ENCODE measurements around the gene DDX41.
A peak's percentile ranks its signal among the peaks of the same experiment; 100 is the strongest.

Gene DDX41

DNA sequence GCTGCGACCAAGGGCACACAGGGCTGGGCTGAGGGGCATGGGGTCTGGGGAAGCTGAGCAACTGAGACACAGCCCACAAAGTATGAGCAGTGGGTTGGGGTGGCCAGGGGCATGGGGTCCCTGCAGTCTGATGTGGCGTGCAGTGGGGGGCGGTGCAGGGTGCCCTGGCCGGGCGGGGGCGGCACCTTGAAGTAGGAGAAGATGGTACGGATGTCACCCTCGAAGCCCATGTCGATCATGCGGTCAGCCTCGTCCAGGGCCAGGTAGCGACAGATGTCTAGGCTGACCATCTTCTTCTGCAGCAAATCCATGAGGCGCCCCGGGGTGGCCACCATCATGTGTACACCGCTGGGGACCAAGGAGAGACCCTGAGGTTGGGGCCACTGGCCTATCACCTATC is 3.3 kb downstream of the DDX41 start:
- no peak for DNase-seq (ENCODE audit: low read depth in 2 of 2)

DNA sequence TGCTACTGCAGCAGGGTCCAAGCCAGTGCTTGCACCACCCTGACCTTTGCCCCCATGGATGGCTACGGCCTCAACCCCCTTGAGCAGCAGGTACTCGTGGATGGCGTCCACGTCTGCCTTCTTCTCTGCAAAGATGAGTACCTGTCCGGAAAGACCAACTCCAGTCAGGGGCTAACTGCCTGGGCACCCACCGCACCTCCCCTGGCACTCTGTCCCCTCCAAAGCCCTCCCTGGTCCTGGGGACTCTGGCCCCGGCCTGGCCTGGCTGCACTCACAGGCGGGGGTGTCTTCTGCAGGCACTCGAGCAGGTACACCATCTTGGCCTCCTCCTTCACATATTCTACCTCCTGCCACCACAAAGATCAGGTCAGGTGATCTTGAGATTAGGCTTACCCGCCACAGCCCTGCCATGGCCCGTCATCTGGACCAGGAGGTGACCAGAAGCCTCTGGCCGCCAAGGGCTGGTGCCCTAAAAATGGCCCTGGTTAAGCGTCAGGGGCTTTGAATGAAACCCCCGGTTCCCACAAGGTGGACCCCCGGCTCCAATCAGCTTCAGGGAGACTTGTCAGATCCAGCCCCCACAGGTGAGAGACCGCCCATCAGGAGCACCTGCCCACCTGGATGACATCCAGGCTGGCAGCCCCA is 3.9 kb downstream of the DDX41 start:
- DNase-seq (ENCODE audit: low read depth in 2 of 2) = no peak

DNA sequence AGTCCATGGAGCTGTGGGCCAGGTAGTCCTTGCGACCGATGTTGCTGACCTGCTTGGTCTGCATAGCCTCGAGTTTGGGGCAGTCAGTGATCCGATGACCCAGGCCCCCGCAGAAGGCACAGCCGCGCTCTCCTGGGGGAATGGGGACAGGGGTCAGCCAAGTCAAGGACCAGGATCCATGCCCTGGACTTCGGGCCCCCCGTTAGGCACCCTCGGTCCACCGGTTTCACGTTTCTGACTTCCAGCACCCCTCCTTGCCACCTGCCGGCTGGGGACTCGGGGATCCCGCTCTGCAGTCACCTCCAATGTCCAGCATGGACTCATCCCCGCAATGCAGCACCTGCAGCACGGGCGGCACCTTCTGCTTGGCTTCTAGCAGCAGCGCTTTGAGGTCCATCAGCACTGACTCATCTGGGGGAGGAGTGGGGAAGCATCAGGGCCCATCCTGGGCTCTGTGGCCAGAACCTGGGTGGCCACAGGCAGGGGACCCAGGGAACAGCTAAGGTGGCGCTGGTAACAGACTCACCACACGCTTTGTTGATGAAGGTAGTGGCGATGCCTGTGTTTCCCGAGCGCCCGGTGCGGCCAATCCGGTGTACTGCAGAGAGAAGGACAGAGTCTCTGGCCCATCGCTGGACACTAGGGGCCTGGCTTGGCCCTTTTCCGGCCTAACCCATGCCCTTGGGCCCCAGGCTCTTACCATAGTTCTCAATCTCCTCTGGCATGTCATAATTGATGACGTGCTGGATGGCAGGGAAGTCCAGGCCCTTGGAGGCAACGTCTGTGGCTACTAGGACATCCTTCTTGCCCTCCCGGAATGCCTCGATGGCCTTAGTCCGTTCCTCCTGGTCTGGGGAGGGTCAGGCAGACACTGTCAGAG is 4.7 kb downstream of the DDX41 start:
- no peak for DNase-seq (ENCODE audit: low read depth in 2 of 2)

DNA sequence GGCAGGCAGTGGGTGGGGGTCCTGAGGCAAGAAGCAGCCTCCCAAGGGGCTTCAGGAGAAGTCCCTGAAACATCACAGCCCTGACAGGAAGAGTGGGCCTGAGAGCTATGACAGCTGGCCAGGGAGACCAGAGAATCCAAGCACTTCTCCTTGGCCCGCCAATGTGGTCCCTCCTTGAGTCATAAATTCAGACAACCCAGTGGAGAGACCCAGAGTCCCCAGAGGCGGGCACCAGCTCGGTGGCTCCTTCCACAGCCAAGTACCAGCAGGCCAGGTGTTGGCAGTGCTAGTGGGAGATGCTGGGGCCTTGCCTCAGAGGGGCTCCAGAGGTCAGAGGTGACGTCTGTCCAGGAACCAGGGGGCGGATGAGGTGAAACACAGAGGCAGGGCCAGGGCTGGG is 5.6 kb downstream of the DDX41 start:
- no peak for DNase-seq (ENCODE audit: low read depth in 2 of 2)

DNA sequence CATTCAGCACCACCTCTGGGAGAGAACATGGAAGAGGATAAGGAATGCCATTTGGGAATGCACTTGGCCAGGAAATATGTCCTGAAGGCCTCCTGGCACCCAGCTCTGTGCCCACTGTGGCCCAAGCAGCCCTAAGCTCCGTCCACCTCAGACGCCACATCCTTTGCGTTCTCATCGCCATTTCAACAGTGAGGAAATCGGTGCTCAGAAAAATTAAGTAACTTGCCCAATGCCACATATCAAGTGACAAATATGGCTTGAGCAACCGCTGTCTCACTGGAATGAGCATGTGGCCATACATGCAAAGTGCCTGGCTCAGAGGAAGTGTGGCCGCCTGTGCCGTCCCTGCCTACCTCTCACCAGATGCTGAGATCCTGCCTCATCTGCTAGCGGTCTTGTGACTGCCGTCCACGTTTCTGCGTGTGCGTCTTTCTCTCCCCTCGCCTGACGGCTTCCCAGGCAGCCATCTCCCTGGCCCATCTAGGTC is 6.2 kb downstream of the DDX41 start:
- no peak for DNase-seq (ENCODE audit: low read depth in 2 of 2)

DNA sequence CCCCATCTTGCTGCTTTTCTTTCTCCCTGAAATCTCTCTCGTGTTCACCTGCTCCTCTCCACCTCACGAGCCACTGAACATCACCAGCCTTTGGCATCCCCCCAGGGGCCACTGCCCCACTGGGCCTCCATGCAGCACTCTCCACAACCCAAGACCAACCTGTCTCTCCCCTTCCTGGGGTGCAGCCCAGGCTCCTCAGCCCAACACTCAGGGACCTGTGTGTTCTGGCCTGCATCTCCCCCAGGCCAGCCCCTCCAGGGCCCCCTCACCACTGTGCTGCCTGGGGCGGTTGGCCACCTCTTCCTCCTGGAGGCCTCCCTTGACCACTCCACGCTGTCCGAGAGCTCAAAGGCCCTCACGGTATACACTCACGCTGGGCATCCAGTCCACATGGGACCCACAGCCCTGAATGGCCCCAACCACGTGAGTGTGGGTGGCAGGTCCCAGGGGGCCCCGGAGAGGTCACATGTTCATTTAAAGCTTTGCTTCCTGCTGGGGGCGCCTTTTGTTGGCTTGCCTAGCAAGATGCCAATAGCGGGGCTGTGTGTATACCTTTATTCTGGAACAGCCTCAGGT is 6.7 kb downstream of the DDX41 start:
- no peak for DNase-seq (ENCODE audit: low read depth in 2 of 2)

DNA sequence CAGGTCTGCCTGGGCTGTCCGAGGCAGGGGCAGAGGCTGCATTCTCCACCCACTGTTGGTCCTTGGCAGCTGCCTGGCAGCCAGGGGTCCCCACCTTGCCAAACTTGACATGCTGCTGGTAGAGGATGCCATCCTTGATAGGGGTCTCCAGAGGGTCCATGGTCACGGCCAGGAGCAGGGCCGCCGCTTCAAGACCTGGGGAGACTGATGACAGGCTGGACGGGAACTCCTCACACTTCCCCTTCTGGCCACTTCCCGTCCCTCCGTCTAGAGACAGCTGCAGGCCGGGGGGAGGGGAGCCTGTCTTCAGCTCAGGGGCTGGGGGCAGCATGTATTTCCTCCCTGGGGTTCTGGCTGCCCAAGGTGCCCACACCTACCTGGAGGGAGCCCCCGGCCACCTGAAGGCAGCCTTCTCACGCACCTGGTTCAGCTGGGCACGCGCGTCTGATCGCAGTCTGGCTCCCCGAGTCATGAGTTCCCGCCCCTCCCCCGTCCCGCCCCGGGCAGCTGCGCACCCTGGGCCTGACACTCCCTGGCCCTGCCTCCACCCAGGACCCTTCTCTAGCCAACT is 7.3 kb downstream of the DDX41 start, which contains the start of gene DOK3:
TSS of gene DOK3 (minus strand) at position 446 of the 571 bp plus-strand sequence. CDS start at position 160, 286 bp downstream.
- no peak for DNase-seq (ENCODE audit: low read depth in 2 of 2)

DNA sequence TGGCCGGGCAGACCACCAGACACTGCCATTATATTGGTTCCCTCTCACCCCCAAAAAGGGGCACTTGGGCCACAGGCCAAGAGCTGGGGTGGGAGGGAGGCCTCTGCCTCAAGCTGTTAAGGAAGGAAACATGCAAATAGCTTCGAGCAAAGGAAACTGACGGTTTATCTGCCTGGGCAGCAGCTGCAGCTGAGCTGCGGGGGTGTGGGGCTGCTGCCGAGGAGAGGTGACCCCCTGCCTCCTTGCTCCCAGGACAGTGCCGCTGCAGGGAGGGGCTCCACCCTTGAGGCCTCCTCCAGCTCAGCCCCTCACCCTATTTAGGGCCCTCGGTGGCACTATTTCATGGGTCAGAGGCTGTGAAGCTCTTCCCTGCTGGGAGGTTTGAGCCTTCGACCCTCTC is 7.9 kb downstream of the DDX41 start:
- no peak for DNase-seq (ENCODE audit: low read depth in 2 of 2)

DNA sequence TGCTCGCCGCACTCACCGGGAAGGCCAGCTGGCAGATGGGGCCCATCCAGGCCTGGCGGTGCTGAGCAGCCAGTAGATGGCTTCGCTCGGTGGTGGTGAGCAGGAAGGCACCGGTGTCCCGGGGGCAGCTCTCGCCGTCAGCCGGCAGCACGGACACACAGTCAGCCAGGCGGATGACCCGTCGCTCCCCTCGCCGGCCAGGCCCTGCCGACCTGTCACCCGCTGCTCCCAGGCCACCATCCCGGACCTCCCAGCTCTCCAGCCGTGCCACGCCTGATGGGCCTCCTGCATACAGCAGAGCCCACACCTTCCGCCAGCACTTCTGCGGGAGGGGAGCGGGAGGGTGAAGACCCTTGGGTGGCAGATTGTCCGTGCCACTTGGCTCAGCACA is 8.5 kb downstream of the DDX41 start:
- DNase-seq (ENCODE audit: low read depth in 2 of 2) = no peak

DNA sequence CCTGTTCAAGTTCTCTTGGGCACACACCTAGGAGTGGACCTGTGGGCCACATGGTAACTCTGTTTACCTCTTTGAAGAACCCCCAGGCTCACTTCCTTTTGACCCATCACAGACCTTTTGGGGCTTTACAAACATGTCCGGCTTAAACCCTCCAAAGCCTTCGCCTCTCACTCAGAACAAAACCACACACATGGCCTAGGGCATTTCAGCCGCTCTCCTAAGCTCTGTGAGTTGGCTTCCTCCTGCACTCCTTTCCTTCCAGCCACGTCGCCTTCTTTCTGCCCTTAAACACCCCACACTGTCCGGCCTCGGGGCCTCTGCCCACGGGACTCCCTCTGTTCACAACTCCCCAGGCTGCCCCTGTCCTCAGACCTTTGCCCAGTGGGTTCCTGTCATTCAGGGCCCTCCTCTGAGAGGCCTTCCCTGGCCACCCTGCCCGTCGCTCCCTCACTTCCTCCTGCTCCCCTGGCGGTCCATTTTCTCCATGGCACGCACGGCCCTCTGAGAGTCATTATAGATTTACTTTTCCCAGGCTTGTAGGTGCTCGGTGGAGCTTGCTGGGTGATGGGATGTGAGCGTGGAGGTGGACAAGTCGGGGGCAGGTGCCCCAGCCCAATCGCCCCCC is 9.1 kb downstream of the DDX41 start:
- no peak for DNase-seq (ENCODE audit: low read depth in 2 of 2)

DNA sequence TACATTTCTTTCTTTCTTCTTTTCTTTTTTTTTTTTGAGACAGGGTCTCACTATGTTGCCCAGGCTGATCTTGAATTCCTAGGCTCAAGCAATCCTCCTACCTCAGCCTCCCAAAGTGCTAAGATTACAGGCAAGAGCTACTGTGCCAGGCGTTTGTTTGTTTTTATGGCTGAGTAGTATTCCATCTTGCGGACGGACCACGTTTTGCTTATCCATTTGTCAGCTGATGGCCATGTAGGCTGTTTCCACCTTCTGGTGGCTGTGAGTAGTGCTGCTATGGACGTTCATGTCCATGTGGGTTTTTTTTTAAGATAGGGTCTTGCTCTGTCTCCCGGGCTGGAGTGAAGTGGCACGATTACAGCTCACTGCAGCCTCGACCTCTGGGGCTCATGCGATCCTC is 9.6 kb downstream of the DDX41 start:
- no peak for DNase-seq (ENCODE audit: low read depth in 2 of 2)

DNA sequence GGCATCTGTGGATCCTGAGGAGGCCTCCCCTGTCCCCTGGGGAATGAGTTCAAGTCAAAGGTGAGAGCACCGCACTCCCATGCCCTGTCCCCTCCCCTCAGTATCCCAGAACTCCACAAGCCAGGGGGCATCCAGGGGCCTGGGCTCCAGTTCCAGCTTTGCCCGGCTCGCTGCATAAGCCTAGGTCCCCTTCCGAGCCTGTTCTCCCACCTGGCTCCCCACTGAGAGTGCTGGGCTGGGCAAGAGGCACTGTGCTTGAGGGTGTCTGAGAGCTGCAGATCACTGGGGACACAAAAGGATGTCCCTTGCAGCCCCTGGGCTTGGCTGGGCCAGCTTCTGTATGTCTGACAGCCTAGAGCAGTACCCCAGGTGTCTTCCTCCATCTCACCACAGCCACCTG is 11.7 kb downstream of the DDX41 start:
- DNase-seq (ENCODE audit: low read depth in 2 of 2) = no peak

DNA sequence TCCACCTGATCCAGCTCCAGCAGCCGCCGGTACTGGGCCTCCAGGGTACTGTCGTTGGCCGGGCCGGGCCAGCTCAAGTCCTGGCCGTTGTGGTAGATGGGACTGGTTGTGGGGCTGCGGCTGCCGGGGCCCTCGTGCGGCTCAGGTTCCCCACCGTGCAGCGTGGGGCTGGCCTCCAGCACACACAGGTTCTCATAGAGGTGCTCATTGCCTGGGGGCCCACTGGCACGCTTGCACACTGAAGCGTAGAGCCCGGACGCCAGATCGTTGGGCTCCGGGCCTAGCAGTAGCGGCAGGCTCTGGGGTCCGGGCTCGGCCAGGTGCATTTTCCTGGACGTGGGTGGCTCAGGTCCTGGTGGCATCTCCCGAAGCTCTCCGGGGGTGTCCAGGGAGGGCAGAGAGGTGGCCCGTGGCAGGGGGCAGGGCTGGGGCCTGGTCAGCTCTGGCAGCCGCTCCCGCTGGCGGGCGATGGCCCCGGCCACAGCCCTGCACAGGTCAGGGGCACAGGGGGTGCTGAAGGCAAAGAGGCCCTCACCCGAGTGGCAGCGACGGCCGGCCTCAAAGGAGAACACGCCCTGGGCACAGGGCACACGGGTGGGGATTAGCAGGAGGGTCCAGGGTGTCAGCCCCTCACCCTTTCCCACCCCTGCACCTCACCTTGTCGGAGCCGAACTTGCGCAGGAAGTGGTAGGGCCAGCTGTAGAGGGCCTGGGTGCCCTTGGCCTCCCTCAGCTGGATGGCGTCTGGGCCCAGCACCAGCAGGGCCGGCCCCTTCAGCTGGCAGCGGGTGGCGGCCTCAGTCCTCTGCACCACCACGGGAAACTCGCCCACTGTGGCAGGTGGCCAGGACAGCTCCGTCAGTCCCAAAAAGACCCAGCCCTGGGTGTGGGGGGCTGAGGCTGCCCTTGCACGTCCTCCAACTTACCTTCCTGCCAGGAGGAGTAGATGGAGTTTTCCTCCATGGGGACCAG is 12.4 kb downstream of the DDX41 start:
- no peak for DNase-seq (ENCODE audit: low read depth in 2 of 2)

DNA sequence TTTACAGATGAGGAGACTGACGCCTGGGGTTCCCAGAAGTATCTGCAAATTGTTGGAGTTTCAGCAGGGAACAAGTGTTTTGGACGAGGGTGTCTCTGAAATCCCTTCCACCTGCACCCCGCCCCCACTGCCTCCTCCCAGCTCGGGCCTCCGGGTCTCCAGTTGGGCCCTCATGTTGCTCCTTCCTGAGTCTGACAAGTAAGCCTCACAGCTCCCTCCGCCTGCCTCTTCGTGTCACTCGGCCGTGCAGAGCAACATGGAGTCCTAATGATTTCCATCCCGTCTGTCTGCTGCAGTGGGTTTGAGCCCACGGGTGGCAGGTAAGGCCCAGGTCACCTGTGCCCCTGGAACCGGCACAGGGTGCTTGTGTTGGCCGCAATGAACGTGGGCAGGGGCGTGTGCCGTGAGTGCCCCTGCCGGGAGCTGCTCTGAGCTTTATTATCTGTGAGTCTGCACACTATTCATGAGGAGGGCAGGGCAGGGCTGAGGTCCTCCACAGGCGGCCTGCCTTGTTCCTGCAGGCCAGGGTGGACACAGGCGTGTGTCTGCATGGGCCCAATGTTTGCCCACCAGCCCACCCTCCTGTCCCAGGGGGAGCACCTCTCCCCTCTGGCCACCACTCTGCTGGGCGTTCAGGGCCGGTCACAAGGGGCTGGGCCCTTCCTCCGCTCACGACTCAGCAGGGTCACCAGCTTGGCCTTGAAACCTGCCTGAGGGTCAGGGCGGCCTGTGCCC is 13.2 kb downstream of the DDX41 start:
- DNase-seq (ENCODE audit: low read depth in 2 of 2) = no peak

DNA sequence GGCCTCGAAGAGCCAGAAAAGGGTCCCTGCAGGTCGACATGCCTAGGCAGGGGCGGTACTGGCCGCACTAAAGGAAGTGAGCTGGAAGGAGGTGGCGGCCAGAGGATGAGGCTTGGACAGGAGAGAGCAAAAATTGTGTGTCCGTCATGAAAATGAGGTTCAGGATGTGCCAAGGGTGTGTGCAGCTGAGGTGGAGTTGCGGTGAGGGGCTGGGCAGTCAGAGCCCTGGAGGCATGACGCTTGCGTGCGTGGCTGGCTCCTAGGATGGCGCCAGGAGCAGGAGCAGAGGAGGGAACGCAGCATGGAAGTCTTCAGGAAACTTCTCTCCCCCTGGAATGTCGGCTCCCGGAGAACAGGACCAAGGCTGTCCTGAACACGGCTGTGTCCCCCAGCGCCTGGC is 13.9 kb downstream of the DDX41 start:
- DNase-seq (ENCODE audit: low read depth in 2 of 2) = no peak

DNA sequence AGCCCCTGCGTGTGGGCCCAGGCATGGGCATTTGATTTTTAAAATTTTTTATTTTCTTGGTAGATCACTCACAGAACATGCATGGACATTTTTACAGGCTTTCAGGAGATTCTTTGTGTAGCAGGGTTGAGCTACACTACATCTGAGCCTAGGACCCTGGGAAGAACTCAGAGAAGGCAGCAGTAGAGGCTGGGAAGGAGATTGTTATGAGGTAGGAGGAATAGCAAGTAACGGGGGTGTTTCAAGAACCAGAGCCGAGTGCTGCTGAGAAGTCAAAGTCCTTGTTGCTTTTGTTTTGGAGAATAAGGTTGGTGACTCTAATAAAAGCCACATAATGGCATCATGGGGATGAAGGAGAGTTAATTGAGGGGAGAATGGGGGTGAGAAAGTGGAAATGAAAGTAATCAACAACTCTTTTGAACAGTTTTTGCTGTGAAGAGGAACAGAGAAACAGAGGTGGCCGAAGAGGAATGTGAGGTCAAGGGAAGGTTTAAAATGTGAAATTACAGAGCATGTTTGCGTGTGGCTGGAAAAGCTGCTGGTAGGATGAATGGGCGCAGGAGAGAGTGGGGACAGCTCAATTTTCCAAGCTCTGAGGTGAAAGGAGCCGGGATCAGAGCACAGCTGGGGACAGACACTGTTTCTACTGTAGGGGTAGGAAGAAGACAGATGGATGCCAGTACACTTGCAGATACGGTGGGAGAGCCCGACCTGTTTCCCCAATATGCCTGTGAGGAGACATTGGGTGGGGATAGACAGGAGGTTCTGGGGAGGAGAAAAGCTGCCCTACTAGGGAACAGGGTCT is 14.7 kb downstream of the DDX41 start:
- no peak for DNase-seq (ENCODE audit: low read depth in 2 of 2)

DNA sequence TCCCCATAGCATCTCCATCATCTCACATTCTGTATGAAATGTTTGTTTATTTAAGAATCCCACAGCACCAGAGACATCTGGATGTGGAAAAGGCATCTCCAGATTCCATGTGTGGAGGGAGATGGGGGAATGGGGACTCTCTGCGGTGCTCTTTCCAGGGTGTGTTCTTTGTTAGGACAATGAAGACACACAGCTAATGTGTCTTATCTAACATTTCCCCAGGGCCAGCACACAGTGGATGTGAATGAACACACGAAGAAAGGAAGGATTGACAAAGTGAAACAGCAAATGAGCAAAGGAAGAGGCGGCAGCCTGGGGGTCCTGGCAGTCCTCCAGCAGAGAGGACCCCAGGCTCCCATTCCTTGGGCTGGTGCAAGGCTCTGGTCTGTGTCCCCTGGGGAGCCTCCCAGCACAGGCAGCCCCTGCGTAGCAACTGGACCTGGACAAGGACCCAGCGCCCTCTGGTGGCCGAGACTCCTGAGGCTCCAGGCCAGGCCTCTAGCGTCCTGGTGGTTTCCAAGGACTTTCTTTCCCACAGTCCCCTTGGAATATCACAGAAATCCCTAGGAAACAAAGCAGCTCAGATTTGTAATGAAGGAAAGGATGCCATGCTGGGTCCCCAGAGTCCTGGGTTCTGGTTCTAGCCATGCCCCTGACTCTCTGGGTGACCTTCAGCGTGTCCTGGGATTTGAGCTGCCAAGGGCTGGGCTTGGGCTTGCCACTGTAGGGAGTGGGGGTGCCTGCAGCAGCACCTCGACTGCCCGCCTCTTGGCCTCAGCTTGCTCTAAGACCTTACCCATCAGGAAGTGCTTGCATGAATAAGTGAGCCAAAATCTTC is 15.9 kb downstream of the DDX41 start:
- peak; percentile 59 to 88 for DNase-seq (ENCODE audit: low read depth in 2 of 2)

DNA sequence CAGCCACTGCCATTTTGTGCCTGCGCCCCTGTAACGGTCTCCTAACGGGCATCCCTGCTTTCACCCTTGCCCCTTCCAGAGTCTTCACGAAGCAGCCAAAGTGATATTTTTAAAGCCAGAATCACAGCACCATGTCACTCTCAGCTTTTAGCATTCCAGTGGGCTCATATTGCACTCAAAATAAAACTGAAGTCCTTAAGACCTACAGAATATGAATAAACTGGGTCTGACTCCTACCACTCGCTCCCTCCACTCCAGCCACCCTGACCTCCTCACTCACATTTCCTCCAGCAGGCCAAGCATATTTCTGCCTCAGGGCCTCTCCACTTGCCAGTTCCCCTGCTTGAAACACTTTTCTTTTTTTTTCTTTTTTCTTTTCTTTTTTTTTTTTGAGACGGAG is 16.9 kb downstream of the DDX41 start:
- no peak for DNase-seq (ENCODE audit: low read depth in 2 of 2)
